ENCODE measurements around the gene CPLANE2. TPM values are rescaled to one million over a fixed set of nuclear protein-coding genes. Genes with fewer than 3 reads are reported as not detected.

CPLANE2 gene
- total and polyA plus RNA-seq, 2 of the 4 experiments (the other 2 are of a cell fraction), result 3.2 to 5.8 TPM

GRCh38 chr1:16260814-16261213 lies 23.8 kb upstream of the CPLANE2 start:
- no peak for TF ChIP-seq USF2 (IDR thresholded peaks at IDR 0.05; ENCODE audit: low read depth, low read length)
- TF ChIP-seq RFX5 (IDR thresholded peaks at IDR 0.05; ENCODE audit: low read depth, low read length), result no peak
- no peak for TF ChIP-seq RAD21 (IDR thresholded peaks at IDR 0.05; ENCODE audit: low read length)
- no peak for TF ChIP-seq MAFK (IDR thresholded peaks at IDR 0.05; ENCODE audit: low read depth, low read length)
- TF ChIP-seq BHLHE40 (IDR thresholded peaks at IDR 0.05; ENCODE audit: low read depth, low read length), result no peak
- no peak for TF ChIP-seq CHD1 (IDR thresholded peaks at IDR 0.05; ENCODE audit: low read depth, low read length)
- no peak for TF ChIP-seq CEBPB (IDR thresholded peaks at IDR 0.05; ENCODE audit: low read depth, low read length)
- no peak for TF ChIP-seq SMC3 (IDR thresholded peaks at IDR 0.05; ENCODE audit: low read depth, low read length)
- TF ChIP-seq RCOR1 (IDR thresholded peaks at IDR 0.05; ENCODE audit: insufficient replicate concordance, low read length), result no peak
- no peak for TF ChIP-seq CTCF (conservative IDR thresholded peaks at IDR 0.05; ENCODE audit: low read depth, low read length)
- no peak for TF ChIP-seq FOS (IDR thresholded peaks at IDR 0.05; ENCODE audit: low read depth, low read length)
- Histone ChIP-seq H3K79me1 (ENCODE audit: low read depth in 1 of 2, low read length in 2 of 2) (peaks cover 42 to 68% of the 10 kb centered on the region in 2 experiments), H3K4ac (ENCODE audit: low read depth, low read length) (peak overlapping the region; percentile 92), H2AK5ac (ENCODE audit: low read depth, low read length) (peak overlapping the region; percentile 97), H3K27me3 (ENCODE audit: control insufficient read depth, insufficient read depth, low read length) (no peaks in the 10 kb centered on the region), H4K20me1 (ENCODE audit: insufficient read depth, low read length) (peaks cover 3% of the 10 kb centered on the region; the same call in 1 of the 2 replicates), H3K4me2 (ENCODE audit: low read depth, low read length) (peak overlapping the region; percentile 18; the same call in 1 of the 2 replicates), H4K91ac (ENCODE audit: insufficient read depth, low read depth, low read length) (peak overlapping the region; percentile 96), H3K56ac (ENCODE audit: extremely low read depth, insufficient read depth, low read length) (peak overlapping the region; percentile 89), H3K9me1 (ENCODE audit: insufficient read depth, low read length) (peaks cover 13% of the 10 kb centered on the region; the same call in 1 of the 2 replicates), H2AK9ac (replicated peaks; ENCODE audit: low read depth, low read length, poor library complexity) (no peak overlapping the region), H3K27ac (ENCODE audit: insufficient read depth, low read length) (peak overlapping the region; percentile 84), H2AFZ (replicated peaks; ENCODE audit: low read length, poor library complexity) (no peak overlapping the region), H2BK120ac (ENCODE audit: low read depth, low read length) (peak overlapping the region; percentile 95), H3K18ac (ENCODE audit: low read depth, low read length) (peak overlapping the region; percentile 92; the same call in 1 of the 2 replicates), H3K4me1 (ENCODE audit: control insufficient read depth, insufficient read depth, low read length) (peaks cover 10% of the 10 kb centered on the region), H3K14ac (replicated peaks; ENCODE audit: low read depth, low read length) (peak overlapping the region; percentile 70), H2BK15ac (ENCODE audit: low read depth, low read length) (peak overlapping the region; percentile 99), H3K9me3 (ENCODE audit: control insufficient read depth, insufficient read depth, low read length) (no peaks in the 10 kb centered on the region), H4K8ac (ENCODE audit: low read depth in 2 of 2, low read length in 2 of 2) (peak overlapping the region; percentile 81 to 97; a peak in 3 of 4 replicates), H3K9ac (ENCODE audit: low read depth, low read length) (no peak overlapping the region; the same call in 1 of the 2 replicates), H3K36me3 (ENCODE audit: control insufficient read depth, insufficient read depth, low read length) (peaks cover 4% of the 10 kb centered on the region), H3K4me3 (ENCODE audit: insufficient read depth, low read depth, low read length) (no peak overlapping the region), H2BK20ac (ENCODE audit: low read depth, low read length) (peak overlapping the region; percentile 80), H3K23ac (ENCODE audit: low read depth, low read length) (peak overlapping the region; percentile 81), H2BK5ac (ENCODE audit: low read depth, low read length, poor library complexity, severe bottlenecking) (peak overlapping the region; percentile 96), H4K5ac (ENCODE audit: low read depth, low read length) (peak overlapping the region; percentile 96; the same call in 1 of the 2 replicates)
- in situ Hi-C loops (cut with MboI; ENCODE audit: low sequenced_read_pairs) (no loop called here), intact Hi-C loops (cut with micrococcal nuclease) (loop anchor here (5.0 to 10.0 kb wide), 2 partner anchors 56 to 94 kb away; partner anchors contain the start of gene FBXO42), dilution Hi-C loops (cut with HindIII; ENCODE audit: low sequenced_read_pairs, unreplicated experiment) (no loop called here)
- POLR2A ChIA-PET (ENCODE audit: unreplicated experiment), result no interaction called here
- no TSS peak for BruUV-seq (replicated peaks)
- CTCF ChIA-PET, result interaction anchor here (0.5 to 0.7 kb wide), 2 partner anchors 102 to 1217 kb away, joined by 3 read pairs; no protein-coding TSS in a partner anchor
- no CpG with 5 or more reads among the region's 1 CpG for WGBS, 2 experiments (ENCODE audit: extremely low coverage in 2 of 2, insufficient read length in 1 of 2)
- peak; percentile 81 for DNase-seq
- ATAC-seq (ENCODE audit: low read depth), result peak; percentile 85

Measured in IMR-90 (cell line).